ENCODE results near the gene TXNDC8.

DNA sequence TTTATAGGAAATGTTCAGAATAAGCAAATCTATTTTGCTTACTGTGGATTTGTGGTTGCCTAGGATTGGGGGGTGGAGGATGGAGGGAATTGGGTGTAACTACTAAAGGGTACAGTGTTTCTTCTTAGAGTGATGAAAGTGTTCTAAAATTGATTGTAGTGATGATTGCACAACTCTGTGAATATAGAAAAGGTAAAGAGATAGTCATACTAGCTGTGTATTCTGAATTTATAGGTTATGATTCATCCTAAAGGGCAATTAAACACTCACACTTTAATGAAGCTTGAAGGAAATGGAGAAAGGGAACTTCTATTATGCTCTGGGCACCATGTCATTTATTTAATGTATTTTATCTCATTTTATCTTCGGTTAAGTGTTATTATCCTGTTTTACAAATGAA lies 9.9 kb downstream of the TXNDC8 start:
- no peak for TF ChIP-seq POLR2AphosphoS5 (IDR thresholded peaks at IDR 0.05)
- TF ChIP-seq CTCF (IDR thresholded peaks at IDR 0.05), result no peak
- TF ChIP-seq POLR2A (IDR thresholded peaks at IDR 0.05), result no peak

Measured in stomach (tissue), 4 donors.